ENCODE results near the gene TM9SF3.
A peak's percentile ranks its signal among the peaks of the same experiment; 100 is the strongest.

TM9SF3 gene

DNA sequence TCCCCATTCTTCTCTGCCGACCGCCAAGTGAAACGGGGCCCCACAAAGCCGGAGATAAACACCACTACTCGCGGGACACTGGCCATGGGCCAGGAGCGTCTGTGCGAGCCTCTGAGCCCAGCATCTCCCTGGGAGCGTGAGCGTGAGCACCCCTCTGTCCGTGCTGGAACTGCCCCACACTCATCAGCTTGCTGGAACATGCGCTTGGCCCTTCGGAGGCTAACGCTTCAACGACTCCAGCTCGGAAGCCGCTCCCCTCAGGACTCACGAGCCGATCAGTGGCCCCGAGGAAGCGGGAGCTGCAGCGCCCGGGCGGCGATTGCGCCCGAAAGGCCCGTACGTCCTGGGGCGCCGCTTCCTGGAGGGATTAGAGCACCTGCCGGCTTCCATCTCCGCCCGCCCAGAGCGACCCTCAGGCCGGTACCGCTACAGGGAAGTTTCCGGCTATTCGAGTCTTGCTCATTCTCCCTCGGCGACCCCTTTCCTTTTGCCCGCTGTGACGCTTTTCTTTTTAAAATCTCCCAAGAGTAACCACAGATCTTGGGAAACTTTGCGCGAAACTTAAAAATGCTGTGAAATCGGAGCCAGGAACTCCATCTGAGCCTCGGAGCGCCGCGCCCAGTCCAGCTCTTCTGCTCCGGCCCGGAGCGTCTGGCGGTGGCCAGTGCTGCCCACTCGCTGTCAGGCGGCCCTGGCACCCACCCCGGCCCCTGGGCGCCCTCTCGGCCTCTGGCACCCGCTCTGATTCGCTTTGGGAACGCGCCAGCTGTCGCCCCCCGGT, 74.1 kb downstream of the TM9SF3 start:
- TF ChIP-seq, protein P1, sequence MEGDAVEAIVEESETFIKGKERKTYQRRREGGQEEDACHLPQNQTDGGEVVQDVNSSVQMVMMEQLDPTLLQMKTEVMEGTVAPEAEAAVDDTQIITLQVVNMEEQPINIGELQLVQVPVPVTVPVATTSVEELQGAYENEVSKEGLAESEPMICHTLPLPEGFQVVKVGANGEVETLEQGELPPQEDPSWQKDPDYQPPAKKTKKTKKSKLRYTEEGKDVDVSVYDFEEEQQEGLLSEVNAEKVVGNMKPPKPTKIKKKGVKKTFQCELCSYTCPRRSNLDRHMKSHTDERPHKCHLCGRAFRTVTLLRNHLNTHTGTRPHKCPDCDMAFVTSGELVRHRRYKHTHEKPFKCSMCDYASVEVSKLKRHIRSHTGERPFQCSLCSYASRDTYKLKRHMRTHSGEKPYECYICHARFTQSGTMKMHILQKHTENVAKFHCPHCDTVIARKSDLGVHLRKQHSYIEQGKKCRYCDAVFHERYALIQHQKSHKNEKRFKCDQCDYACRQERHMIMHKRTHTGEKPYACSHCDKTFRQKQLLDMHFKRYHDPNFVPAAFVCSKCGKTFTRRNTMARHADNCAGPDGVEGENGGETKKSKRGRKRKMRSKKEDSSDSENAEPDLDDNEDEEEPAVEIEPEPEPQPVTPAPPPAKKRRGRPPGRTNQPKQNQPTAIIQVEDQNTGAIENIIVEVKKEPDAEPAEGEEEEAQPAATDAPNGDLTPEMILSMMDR (IDR thresholded peaks at IDR 0.05), result no peak

DNA sequence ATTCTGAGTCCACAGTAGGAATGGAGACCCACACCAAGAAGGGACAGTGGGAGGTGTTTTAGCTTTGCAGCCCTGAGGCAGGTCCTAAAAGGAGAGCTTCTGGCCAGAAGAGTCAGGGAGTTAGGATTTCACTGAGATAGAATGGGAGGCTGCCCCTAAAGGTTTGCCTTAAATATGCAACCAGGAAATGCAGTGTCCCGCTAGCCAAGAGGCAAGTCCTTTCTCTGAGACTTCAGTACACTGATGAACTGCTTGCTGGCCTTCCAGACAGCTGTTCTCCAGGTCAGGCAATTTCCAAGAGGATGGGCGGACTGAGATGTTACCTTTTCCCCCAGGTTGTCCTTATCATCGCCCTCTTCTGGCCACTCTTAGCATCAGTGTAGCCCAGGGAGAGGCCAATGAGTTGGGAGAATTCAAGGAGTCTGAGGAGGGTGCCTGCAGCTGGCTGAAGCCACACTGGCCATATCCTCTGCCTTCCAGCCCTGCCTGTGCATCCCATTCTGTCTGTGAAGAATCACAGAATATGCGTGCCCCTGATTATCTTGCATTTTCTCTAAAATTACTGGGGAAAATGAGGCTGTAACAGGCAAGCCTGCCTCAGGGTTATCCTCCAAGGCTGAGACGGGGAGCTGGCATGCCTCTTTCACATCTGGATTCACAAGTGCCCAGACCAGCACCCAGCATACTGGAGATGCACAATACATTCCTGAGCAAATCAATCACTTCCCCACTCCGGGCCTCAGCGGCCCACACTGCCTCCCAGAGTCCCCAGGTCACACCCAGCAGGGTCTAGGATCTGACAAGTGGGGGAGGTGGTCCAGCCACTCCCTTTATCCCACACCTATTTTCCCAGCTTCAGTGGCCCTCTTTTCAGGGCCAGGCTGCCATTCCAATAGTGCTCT, 75.5 kb downstream of the TM9SF3 start:
- TF ChIP-seq, protein P1 (IDR thresholded peaks at IDR 0.05), result peak; percentile 74

DNA sequence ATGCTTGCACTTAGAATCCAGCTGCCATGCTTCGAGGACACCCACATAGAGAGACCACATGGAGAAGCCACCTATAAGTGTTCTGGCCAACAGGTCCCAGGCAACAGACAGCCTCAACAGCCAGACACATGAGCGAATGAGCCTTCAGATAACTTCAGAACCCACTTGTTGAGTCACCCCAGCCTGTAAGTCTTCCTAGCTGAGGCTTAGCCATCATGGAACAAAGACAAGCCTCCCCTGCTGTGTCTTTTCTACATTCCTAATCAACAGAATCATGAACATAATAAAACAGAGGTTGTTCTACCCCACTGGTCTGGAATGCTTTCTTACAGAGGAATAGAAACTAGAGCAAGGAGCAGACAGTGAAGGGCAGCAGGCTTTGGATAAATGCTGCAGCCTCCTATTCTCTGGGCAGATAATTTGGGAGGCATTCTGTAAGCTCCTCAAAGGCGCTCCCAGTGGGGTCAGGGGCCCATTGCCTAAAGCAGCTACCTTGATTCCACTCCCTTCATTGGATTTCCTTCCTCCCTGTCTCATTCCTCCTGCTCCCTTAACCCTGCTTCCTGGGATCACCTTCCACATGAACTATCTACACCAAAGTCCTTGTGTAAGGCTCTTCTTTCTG, 77.7 kb downstream of the TM9SF3 start:
- TF ChIP-seq, protein P1 (IDR thresholded peaks at IDR 0.05), result no peak

DNA sequence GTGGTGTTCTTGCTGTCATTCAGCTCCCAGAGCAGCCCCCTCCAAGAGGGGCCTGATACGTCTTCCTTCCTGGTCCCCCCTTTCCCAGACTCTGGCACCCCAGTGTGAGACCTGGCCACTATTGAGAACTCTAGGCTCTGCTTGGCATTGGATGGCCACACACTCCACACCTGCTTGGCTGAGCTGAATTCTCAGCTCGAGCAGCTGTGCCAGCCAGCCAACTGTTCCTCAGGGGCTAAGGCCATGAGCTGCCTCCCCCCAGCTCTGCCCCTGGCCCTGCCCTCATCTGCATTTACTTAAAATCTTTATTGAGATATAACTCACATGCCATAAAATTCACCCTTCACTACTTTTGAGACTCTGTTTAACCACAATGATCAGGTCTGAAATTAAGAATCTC, 79.8 kb downstream of the TM9SF3 start:
- TF ChIP-seq, protein P1 (IDR thresholded peaks at IDR 0.05), result no peak

DNA sequence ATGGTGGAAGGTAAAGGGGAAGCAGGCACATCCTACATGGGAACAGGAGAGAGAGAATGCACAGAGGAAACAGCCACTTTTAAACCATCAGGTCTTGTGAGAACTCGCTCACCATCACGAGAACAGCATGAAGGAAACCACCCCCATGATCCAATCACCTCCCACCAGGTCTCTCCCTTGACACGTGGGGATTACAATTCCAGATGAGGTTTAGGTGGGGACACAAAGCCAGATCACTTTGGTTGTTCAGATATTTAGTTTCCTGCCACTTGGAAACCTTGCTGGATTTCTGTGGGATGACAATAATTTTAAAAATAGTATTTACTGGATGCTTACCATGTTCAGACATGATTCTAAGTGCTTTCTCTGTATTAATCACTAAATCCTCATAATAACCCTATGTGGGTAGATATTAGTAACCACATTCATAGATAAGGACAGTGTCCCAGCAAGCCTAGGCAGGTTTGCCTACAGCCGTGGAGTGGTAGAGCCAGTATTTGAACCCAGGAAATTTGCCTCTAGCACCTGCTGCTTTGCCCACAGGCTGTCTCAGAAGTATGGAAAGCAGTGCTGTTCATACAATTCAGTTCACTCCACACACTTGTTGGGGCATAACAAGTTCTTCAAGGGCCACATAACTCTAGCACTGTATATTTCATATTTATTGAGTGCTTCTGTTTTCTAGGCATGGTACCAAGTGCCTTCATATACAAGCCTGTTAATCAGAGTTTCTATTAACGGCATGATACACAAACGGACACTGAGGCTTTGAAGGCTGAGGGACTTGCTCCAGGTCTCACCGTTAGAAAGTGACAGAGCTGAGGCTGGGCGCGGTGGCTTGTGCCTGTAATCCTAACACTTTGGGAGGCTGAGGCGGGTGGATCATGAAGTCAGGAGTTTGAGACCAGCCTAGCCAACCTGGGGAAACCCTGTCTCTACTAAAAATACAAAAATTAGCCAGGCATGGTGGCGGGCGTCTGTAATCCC, 81.4 kb downstream of the TM9SF3 start:
- TF ChIP-seq, protein P1 (IDR thresholded peaks at IDR 0.05), result no peak

DNA sequence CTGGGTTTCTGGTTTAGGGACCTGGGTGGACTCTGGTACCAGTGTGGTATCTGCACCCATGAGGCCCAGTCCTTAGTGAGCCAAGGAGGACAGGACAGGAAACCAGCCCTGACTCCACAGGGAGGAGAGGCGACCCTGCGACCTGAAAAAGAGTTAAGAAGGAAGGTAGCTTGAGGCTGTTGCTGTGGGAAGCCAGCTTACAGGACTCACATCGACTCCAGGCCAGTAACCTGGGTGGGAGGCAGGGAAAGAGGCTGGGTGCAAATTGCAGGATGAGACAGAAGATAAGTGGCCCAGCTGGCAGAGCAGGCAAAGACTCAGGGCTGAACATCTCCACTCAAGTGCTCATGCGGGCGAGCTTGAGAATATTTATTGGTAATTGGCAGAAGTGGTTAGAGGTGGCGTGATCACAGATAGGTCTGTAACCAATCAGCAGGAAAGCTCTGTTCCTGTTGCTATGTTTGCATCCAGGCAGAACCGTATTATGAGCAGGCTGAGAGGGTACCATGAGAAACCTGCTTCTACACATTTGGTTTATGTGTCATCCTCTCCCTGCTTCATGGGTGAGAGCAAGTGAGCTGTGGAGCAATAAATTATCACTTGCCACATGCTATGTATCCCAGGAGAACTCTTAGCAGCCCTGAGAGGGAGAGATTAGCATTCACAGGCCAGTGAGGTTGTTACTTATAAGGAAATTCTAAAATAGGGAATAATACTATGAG, 84.1 kb downstream of the TM9SF3 start:
- TF ChIP-seq, protein P1 (IDR thresholded peaks at IDR 0.05), result no peak
